A673 (cell line): ENCODE measurements around the gene CNIH2. TPM values are rescaled to one million over a fixed set of nuclear protein-coding genes. Genes with fewer than 3 reads are reported as not detected.

ENCODE experiments used
- BruUV-seq: library from RNA; stranded (reverse); fragments of 400-500 nt; replicated peaks from 2 replicates; lab custom pipeline; 2021; lab: Mats Ljungman, UMichigan
- CTCF ChIA-PET: fragments of 300-600 bp; sonication (Branson Sonifier 250); formaldehyde crosslinking; loops from one replicate; lab custom pipeline; 2022; ENCODE audit warnings: antibody characterized with exemption; lab: Charles Lee
- POLR2A ChIA-PET: fragments of 300-600 bp; sonication (Branson Sonifier 250); formaldehyde crosslinking; loops from one replicate; lab custom pipeline; 2022; ENCODE audit warnings: antibody characterized with exemption; ENCODE audit not compliant: low non-redundant PET; lab: Charles Lee
- DNase-seq: peaks from one replicate; pipeline ENCODE4 v3.0.0-alpha.2; 2015; ENCODE audit warnings: low spot score
- H3K27ac ChIP-seq: fragments of 200-600 bp; sonication (generic); 2 replicates; pipeline ENCODE4 v1.5.1; 2016; ENCODE audit warnings: mixed run types, low read depth, mild to moderate bottlenecking, mixed read lengths, antibody characterized with exemption, low read length; ENCODE audit not compliant: poor library complexity, severe bottlenecking
- H3K27me3 ChIP-seq: fragments of 200-600 bp; sonication (generic); replicated peaks from 2 replicates; pipeline ENCODE4 v1.6.1; 2017; ENCODE audit warnings: mixed run types, low read depth, mild to moderate bottlenecking, mixed read lengths, antibody characterized with exemption, low read length; ENCODE audit not compliant: insufficient read depth, poor library complexity
- H3K36me3 ChIP-seq: fragments of 200-600 bp; sonication (generic); 2 replicates; pipeline ENCODE4 v1.6.1; 2016; ENCODE audit warnings: mixed run types, mild to moderate bottlenecking, mixed read lengths, antibody characterized with exemption, low read length; ENCODE audit not compliant: insufficient read depth, poor library complexity, severe bottlenecking
- H3K4me1 ChIP-seq: fragments of 200-600 bp; sonication (generic); 2 replicates; pipeline ENCODE4 v1.6.1; 2017; ENCODE audit warnings: mixed run types, mild to moderate bottlenecking, mixed read lengths, antibody characterized with exemption, low read length; ENCODE audit not compliant: insufficient read depth, poor library complexity, severe bottlenecking
- H3K4me3 ChIP-seq: fragments of 200-600 bp; sonication (generic); 2 replicates; pipeline ENCODE4 v1.5.1; 2016; ENCODE audit warnings: low read depth, mixed run types, mild to moderate bottlenecking, mixed read lengths, low read length; ENCODE audit not compliant: poor library complexity, severe bottlenecking
- H3K9me3 ChIP-seq: fragments of 200-600 bp; sonication (generic); 2 replicates; pipeline ENCODE4 v1.6.1; 2016; ENCODE audit warnings: mixed run types, low read depth, mild to moderate bottlenecking, mixed read lengths, antibody characterized with exemption, low read length; ENCODE audit not compliant: poor library complexity, severe bottlenecking
- EZH2 ChIP-seq: fragments of 200-600 bp; sonication (generic); IDR thresholded peaks from 2 replicates; pipeline ENCODE4 v1.6.1; 2017; ENCODE audit warnings: borderline replicate concordance, low read depth, mild to moderate bottlenecking, mixed read lengths, antibody characterized with exemption, low read length; ENCODE audit not compliant: poor library complexity, severe bottlenecking
- intact Hi-C: fragments of 100-400 bp; cut with micrococcal nuclease; formaldehyde crosslinking; loops from one replicate; pipeline ENCODE4 v1.10.0; 2022; ENCODE audit not compliant: unreplicated experiment
- total RNA-seq: library from RNA; stranded (reverse); gene quantifications from 2 replicates; pipeline ENCODE4 v1.2.3, GENCODE V29; 2021
- TF ChIP-seq, protein P1 (sequence below): fragments of 300-800, 200-600 bp; sonication (generic); conservative IDR thresholded peaks from 2 replicates; pipeline ENCODE4 v1.5.1; 2017; ENCODE audit warnings: low read depth, mild to moderate bottlenecking, antibody characterized with exemption, low read length, moderate library complexity, mixed read lengths

Gene CNIH2
- total RNA-seq, 1 experiment from 2014 or later: 13.7 TPM

DNA sequence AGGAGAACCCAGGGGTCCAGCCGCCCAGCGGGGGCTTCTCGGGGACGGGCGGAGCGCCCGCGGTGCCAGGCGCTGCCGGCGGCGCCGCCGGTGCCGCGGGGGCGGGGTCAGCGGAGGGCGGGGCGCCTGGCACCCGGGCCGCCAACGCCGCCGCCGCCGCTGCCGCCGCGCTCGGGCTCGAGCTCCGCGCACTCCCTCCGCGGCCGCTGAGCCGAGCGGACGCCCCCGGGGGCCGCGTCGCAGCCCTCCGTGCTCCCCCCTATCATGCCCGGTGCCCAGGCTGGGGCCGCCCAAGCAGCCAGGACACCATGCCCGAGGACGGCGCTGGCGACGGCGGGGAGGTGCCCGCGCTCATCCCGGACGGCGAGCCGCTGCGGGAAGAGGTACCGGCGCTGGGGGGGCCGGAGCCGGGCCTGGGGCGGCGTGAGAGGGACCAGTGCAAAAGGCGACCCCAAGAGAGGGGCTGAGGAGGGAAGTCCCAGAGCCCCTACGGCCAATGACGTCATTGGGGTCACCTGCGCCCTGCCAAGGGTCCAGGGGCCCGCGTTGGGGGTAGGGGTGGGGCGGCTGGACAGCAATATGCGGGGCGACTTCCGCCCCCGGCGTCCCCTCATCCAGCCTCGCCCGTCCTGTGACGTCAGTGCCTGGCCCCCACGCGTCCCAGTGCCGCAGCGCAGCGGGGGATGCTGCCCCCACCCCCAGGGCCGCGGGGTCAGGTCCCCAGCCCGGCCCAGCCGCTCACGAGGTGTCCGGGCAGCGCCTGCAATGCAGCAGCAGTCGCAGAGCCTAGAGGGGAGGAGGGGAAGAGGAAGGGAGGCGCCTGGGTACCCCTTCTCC lies 13.9 kb downstream of the CNIH2 start, which contains the start of gene TMEM151A:
TSS of gene TMEM151A (plus strand) at position 189 of the 837 bp plus-strand sequence. CDS start at position 309, 120 bp downstream.
- no peaks in the 10 kb centered on the region for H3K9me3 ChIP-seq
- H3K27ac ChIP-seq: no peak within 1 kb of the TSS
- POLR2A ChIA-PET: no interaction called here

DNA sequence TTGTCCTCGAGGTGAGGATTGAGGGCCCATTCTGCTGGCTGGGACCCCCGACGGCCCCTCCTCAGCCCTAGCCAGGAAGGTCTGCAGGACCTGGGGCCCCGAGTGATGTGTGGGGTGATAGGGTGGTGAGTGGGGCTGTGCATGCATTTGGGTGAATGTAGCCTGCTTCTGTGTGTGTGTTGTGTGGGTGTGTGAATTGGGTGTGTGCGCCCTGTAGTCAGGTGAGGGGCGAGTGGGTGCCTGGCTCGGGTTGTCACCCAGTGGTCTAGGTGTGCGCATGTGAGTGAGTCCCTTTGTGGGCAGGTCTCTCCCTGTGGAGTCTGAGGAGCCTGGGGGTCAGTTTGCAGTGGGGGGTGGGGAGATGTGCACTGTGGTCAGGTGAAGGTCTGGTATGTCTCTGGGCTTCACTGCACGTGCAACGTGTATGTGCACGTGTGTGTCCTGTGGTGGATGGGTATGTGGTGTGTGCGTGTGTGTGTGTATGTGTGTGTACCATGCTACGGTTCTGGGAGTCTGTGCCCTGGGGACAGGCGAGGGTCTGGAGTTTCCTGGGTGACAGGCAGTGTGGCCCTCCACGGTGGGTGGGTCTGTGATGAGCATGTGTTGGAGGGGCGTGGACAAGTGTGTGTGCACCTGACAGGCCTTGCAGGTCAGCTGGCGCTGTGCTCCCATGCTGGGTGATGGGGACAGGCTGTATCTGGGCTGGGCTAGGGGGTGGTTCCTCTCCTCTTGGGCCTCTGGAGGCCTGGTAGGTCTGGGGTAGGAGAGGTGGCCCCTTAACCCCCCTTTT lies 14.8 kb downstream of the CNIH2 start:
- peak overlapping the region; percentile 57 for H3K4me3 ChIP-seq
- ChIA-PET CTCF (no interaction called here), POLR2A (no interaction called here)
- no peaks in the 10 kb centered on the region for H3K27me3 ChIP-seq
- H3K4me1 ChIP-seq: peaks cover 15% of the 10 kb centered on the region
- intact Hi-C loops: no loop called here
- H3K27ac ChIP-seq: no peak overlapping the region
- TF ChIP-seq, protein P1, sequence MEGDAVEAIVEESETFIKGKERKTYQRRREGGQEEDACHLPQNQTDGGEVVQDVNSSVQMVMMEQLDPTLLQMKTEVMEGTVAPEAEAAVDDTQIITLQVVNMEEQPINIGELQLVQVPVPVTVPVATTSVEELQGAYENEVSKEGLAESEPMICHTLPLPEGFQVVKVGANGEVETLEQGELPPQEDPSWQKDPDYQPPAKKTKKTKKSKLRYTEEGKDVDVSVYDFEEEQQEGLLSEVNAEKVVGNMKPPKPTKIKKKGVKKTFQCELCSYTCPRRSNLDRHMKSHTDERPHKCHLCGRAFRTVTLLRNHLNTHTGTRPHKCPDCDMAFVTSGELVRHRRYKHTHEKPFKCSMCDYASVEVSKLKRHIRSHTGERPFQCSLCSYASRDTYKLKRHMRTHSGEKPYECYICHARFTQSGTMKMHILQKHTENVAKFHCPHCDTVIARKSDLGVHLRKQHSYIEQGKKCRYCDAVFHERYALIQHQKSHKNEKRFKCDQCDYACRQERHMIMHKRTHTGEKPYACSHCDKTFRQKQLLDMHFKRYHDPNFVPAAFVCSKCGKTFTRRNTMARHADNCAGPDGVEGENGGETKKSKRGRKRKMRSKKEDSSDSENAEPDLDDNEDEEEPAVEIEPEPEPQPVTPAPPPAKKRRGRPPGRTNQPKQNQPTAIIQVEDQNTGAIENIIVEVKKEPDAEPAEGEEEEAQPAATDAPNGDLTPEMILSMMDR: no peak
- TF ChIP-seq EZH2: no peak
- H3K36me3 ChIP-seq: no peaks in the 10 kb centered on the region
- H3K9me3 ChIP-seq: no peaks in the 10 kb centered on the region
- no TSS peak for BruUV-seq
- no peak for DNase-seq

More for the DNA sequence above, 13.9 kb downstream of the CNIH2 start, which contains the start of gene TMEM151A:
- Histone ChIP-seq H3K36me3 (no peaks in the 10 kb centered on the region), H3K4me3 (peak within 1 kb of the TSS; percentile 57), H3K27me3 (no peaks in the 10 kb centered on the region), H3K4me1 (peaks cover 19% of the 10 kb centered on the region)
- TF ChIP-seq, protein P1: no peak
- TF ChIP-seq EZH2: no peak
- CTCF ChIA-PET: interaction anchor here (0.6 kb wide), 2 partner anchors 37 to 82 kb away, joined by 3 to 5 read pairs; no protein-coding TSS in a partner anchor
- intact Hi-C loops: no loop called here
- BruUV-seq: no TSS peak
- no peak for DNase-seq

DNA sequence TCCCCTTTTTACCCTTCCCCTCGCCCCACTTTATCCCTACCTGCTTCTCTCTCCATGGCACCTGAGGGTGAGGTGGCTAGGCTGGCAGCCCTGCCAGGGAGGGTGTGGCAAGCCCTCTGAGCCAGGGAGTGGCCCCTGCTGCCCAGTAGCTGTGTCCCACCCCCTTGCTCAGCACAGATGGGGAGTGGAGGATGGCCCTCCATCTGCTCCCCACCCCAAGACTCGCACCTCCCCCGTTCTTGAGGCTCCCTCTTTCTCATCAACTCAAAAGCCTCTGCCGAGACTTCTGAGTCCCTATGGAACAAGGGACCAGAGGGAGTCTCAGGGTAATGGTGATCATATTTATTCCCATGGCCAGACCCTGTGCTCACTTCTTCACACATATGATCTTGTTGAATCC lies 15.4 kb downstream of the CNIH2 start:
- Histone ChIP-seq H3K4me3 (no peak overlapping the region), H3K4me1 (peaks cover 12% of the 10 kb centered on the region), H3K27me3 (no peaks in the 10 kb centered on the region), H3K36me3 (no peaks in the 10 kb centered on the region), H3K27ac (no peak overlapping the region), H3K9me3 (no peaks in the 10 kb centered on the region)
- TF ChIP-seq, protein P1: no peak
- TF ChIP-seq EZH2: no peak
- no peak for DNase-seq
- intact Hi-C loops: no loop called here
- POLR2A ChIA-PET: no interaction called here
- no TSS peak for BruUV-seq
- CTCF ChIA-PET: no interaction called here
